Femur (tissue), 1 donor: Measurements from ENCODE around the gene PIK3R6.

ENCODE experiments used
- DNase-seq: peaks from one replicate; pipeline ENCODE4 v3.0.0-alpha.2; 2017

PIK3R6 gene

GRCh38 chr17:8867361-8867981, at the start of gene PIK3R6:
TSS of gene PIK3R6 (minus strand) at chr17:8867674. CDS start at chr17:8849794, 17,880 bp downstream.
- no peak for DNase-seq

GRCh38 chr17:8916466-8916865, 49.0 kb upstream of the PIK3R6 start:
- DNase-seq, result no peak

GRCh38 chr17:8914554-8914953, 47.1 kb upstream of the PIK3R6 start:
- DNase-seq, result no peak

- no peak for DNase-seq
Measured at GRCh38 chr17:8913879-8914278, 46.4 kb upstream of the PIK3R6 start.

- no peak for DNase-seq
Measured at GRCh38 chr17:8913091-8913490, 45.6 kb upstream of the PIK3R6 start.

- DNase-seq, result no peak
Measured at GRCh38 chr17:8912084-8912981, 44.9 kb upstream of the PIK3R6 start.

GRCh38 chr17:8910969-8911604, 43.6 kb upstream of the PIK3R6 start:
- DNase-seq, result no peak

GRCh38 chr17:8909586-8910270, 42.3 kb upstream of the PIK3R6 start:
- no peak for DNase-seq

- no peak for DNase-seq
Measured at GRCh38 chr17:8905331-8905730, 37.9 kb upstream of the PIK3R6 start.

- no peak for DNase-seq
Measured at GRCh38 chr17:8904686-8905085, 37.2 kb upstream of the PIK3R6 start.

- DNase-seq, result no peak
Measured at GRCh38 chr17:8904201-8904600, 36.7 kb upstream of the PIK3R6 start.

GRCh38 chr17:8900626-8901585, 33.4 kb upstream of the PIK3R6 start:
- DNase-seq, result peak; percentile 6

- DNase-seq, result peak; percentile 7
Measured at GRCh38 chr17:8900207-8900606, 32.7 kb upstream of the PIK3R6 start.

GRCh38 chr17:8898636-8899035, 31.2 kb upstream of the PIK3R6 start:
- DNase-seq, result no peak

- DNase-seq, result peak; percentile 5
Measured at GRCh38 chr17:8898126-8898525, 30.7 kb upstream of the PIK3R6 start.

- DNase-seq, result peak; percentile 9
Measured at GRCh38 chr17:8896641-8897635, 29.5 kb upstream of the PIK3R6 start.

GRCh38 chr17:8896087-8896486, 28.6 kb upstream of the PIK3R6 start:
- peak; percentile 6 for DNase-seq

- DNase-seq, result peak; percentile 72
Measured at GRCh38 chr17:8894673-8895578, 27.5 kb upstream of the PIK3R6 start.

GRCh38 chr17:8894202-8894671, 26.8 kb upstream of the PIK3R6 start:
- peak; percentile 24 for DNase-seq
